ENCODE results near the gene CDH23. TPM values are rescaled to one million over a fixed set of nuclear protein-coding genes. Genes with fewer than 3 reads are reported as not detected.

CDH23 gene
- polyA plus RNA-seq, 2 of the 4 experiments (the other 2 are of a cell fraction): 1.1 to 2.3 TPM

GRCh38 chr10:71796749-71797405, 400.2 kb downstream of the CDH23 start:
- Histone ChIP-seq H3K4me1 (peaks cover 7% of the 10 kb centered on the region; the same call in 1 of the 3 replicates), H3K4me3 (no peak overlapping the region), H3K9me3 (no peaks in the 10 kb centered on the region; the same call in 2 of the 3 replicates), H3K27ac (no peak overlapping the region), H3K4me2 (no peak overlapping the region)
- ATAC-seq (no peak; a peak in 1 of 6 replicates), FAIRE-seq (no peak), DNase-seq (ENCODE audit: low read depth in 1 of 2, low spot score in 1 of 2) (peak in 1 of 2 experiments; percentile 38)
- 49% methylated on average over 7 of the region's 7 CpGs for WGBS (ENCODE audit: missing lambda C conversion rate)
- no peak for TF ChIP-seq NR3C1 (IDR thresholded peaks at IDR 0.05)
- no peak for TF ChIP-seq ELK1 (IDR thresholded peaks at IDR 0.05; ENCODE audit: low read depth, low read length)
- no peak for TF ChIP-seq POLR2AphosphoS2 (conservative IDR thresholded peaks at IDR 0.05; ENCODE audit: low read length)
- no peak for TF ChIP-seq RCOR1 (IDR thresholded peaks at IDR 0.05; ENCODE audit: low read depth, low read length)
- no peak for TF ChIP-seq EHF (CRISPR knock-in tag; IDR thresholded peaks at IDR 0.05)
- no peak for TF ChIP-seq NFE2L2 (conservative IDR thresholded peaks at IDR 0.05; ENCODE audit: low read length)
- TF ChIP-seq HEYL (CRISPR knock-in tag; IDR thresholded peaks at IDR 0.05): no peak
- CTCF ChIA-PET: interaction anchor here (1.2 to 1.6 kb wide), 3 partner anchors 39 to 482 kb away, joined by 3 to 4 read pairs (median 3); no protein-coding TSS in a partner anchor
- POLR2A ChIA-PET: no interaction called here

GRCh38 chr10:71797533-71798307, 401.0 kb downstream of the CDH23 start:
- Histone ChIP-seq H3K4me2 (no peak overlapping the region), H3K4me3 (no peak overlapping the region), H3K27ac (no peak overlapping the region), H3K4me1 (peaks cover 7% of the 10 kb centered on the region; the same call in 1 of the 3 replicates), H3K9me3 (no peaks in the 10 kb centered on the region; the same call in 2 of the 3 replicates)
- TF ChIP-seq HES2 (IDR thresholded peaks at IDR 0.05) (no peak), MAZ (IDR thresholded peaks at IDR 0.05; ENCODE audit: borderline replicate concordance, low read depth, low read length) (no peak), POLR2AphosphoS2 (conservative IDR thresholded peaks at IDR 0.05; ENCODE audit: low read length) (no peak), KDM1A (IDR thresholded peaks at IDR 0.05; ENCODE audit: low read depth) (no peak), CBX8 (IDR thresholded peaks at IDR 0.05) (no peak), BCL3 (IDR thresholded peaks at IDR 0.05) (no peak), TP53 (CRISPR knock-in tag; IDR thresholded peaks at IDR 0.05) (no peak), RAD21 (conservative IDR thresholded peaks at IDR 0.05 in 1 of 2, IDR thresholded peaks at IDR 0.05 in 1 of 2) (no peak), MAX (IDR thresholded peaks at IDR 0.05) (no peak), NR3C1 (IDR thresholded peaks at IDR 0.05) (no peak), EHMT2 (IDR thresholded peaks at IDR 0.05; ENCODE audit: low read depth) (no peak), TFCP2L1 (CRISPR knock-in tag; IDR thresholded peaks at IDR 0.05) (no peak)
- peak in 1 of 2 experiments; percentile 16; a peak in 1 of 6 replicates for ATAC-seq
- 37% methylated on average over 9 of the region's 10 CpGs for WGBS (ENCODE audit: missing lambda C conversion rate)
- DNase-seq (ENCODE audit: low read depth in 1 of 2, low spot score in 1 of 2): no peak
- CTCF ChIA-PET: interaction anchor here (1.2 to 1.8 kb wide), 4 partner anchors 24 to 99 kb away, joined by 3 to 6 read pairs (median 4); partner anchors contain the start of gene VSIR
- no peak for FAIRE-seq
- POLR2A ChIA-PET: no interaction called here

GRCh38 chr10:71798308-71798624, 401.5 kb downstream of the CDH23 start:
- DNase-seq (ENCODE audit: low read depth in 1 of 2, low spot score in 1 of 2): no peak
- Histone ChIP-seq H3K4me1 (peaks cover 7% of the 10 kb centered on the region; the same call in 1 of the 3 replicates), H3K4me3 (no peak overlapping the region), H3K9me3 (no peaks in the 10 kb centered on the region; the same call in 2 of the 3 replicates), H3K4me2 (no peak overlapping the region), H3K27ac (no peak overlapping the region)
- ChIA-PET CTCF (interaction anchor here (1.0 to 1.8 kb wide), 4 partner anchors 25 to 98 kb away, joined by 3 to 6 read pairs (median 4); partner anchors contain the start of gene VSIR), POLR2A (no interaction called here)
- TF ChIP-seq PHF8 (IDR thresholded peaks at IDR 0.05; ENCODE audit: borderline replicate concordance, low read depth): no peak
- TF ChIP-seq HOXB13 (CRISPR knock-in tag; IDR thresholded peaks at IDR 0.05; ENCODE audit: low read depth): no peak
- TF ChIP-seq ZC3H11A (IDR thresholded peaks at IDR 0.05): no peak
- TF ChIP-seq MAFK (IDR thresholded peaks at IDR 0.05; ENCODE audit: partially characterized antibody): no peak
- TF ChIP-seq MAX (IDR thresholded peaks at IDR 0.05): no peak
- TF ChIP-seq ATOH8 (CRISPR knock-in tag; IDR thresholded peaks at IDR 0.05; ENCODE audit: low read depth): no peak
- TF ChIP-seq RAD21 (conservative IDR thresholded peaks at IDR 0.05 in 1 of 2, IDR thresholded peaks at IDR 0.05 in 1 of 2): no peak
- no peak for TF ChIP-seq CTCF (IDR thresholded peaks at IDR 0.05)
- no peak for TF ChIP-seq NFE2L2 (conservative IDR thresholded peaks at IDR 0.05; ENCODE audit: low read length)
- ATAC-seq: no peak
- 75% methylated on average over 4 of the region's 6 CpGs for WGBS (ENCODE audit: missing lambda C conversion rate)
- no peak for FAIRE-seq

Data from A549 (cell line).